GM18517 (cell line): ENCODE results near the gene AVEN.
A peak's percentile ranks its signal among the peaks of the same experiment; 100 is the strongest.
"Not testable (repeated sequence)": the region's sequence is repeated elsewhere in the genome, so short reads cannot be mapped to it uniquely, and the experiment has no call there.

Experiments used
- ATAC-seq: cut with Tn5 transposase; IDR thresholded peaks from one replicate; pipeline ENCODE4 v1.9.1; 2021; ENCODE audit warnings: mild to moderate bottlenecking, moderate library complexity; ENCODE audit not compliant: unreplicated experiment

Gene AVEN

DNA sequence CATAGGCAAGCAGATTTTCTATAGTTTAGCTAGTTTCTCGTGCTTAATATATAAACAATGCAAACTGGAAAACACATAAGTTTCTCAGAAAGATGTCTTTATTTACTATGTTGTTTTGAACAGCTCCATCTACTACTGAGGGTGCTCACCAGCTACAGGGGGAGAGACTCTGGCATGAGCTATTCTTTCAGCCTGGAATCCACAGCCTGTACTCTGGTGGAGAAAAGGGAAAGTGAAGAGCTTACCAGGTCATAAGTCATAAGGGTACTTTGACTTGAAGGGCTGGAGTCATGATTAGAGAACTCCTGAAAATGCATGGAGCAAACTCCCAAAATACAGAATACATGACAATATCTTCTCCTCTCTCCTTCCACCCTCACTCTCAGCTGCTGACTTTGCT lies 4.4 kb upstream of the AVEN start:
- ATAC-seq: no peak

DNA sequence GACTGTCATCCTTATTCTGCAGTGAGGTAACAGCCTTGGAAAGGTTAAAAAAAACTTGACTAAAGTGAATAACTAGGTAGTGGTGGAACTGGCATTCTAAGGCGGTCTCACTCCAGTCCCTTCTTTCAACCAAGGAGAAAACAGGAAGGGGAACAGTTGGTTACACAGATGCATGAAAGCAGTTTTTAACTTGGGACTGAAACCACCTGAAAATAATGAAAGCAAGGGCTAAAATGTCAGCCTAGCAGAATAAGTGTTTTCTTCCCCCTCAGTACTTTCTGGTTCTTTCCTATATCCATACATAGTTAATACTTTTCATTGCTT lies 748 bp upstream of the AVEN start:
- ATAC-seq: peak; percentile 27

- peak; percentile 65 for ATAC-seq
Observed at GRCh38 chr15:34038023-34038870, 757 bp downstream of the AVEN start.

DNA sequence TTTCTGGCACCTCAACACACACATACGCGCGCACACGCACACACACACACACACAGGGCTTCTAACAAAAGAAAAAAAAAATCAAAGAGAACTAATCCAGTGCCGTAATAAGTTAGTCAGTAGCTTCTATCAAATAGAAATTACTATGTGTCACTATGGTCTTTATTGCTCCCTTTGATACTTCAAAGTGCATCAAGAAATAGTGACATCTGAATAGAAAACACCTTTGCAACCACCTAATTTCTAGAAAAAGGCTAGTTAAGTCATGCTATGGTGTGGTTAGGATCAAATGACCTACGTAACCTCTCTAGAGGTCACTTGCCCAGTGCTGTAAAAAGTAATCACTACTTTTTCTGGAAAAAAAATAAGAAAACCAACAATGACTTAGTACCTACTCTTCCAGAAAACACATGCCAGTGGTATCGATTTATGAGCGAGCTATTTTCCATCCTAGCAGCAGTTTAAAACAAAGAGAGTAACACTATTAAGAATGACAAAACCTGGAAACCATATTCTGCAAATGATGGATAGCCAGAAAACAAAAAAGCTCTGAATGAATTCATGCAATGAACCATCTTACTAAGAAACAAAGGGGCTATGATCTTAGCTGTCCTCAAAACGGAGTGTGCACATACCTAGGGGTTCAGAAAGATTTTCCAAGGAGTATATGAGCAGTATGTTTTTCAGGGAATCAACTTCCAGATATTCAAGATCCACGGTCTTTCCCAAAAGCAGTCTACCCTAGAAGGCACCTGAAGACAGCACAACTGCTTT lies 6.8 kb downstream of the AVEN start:
- no peak for ATAC-seq

DNA sequence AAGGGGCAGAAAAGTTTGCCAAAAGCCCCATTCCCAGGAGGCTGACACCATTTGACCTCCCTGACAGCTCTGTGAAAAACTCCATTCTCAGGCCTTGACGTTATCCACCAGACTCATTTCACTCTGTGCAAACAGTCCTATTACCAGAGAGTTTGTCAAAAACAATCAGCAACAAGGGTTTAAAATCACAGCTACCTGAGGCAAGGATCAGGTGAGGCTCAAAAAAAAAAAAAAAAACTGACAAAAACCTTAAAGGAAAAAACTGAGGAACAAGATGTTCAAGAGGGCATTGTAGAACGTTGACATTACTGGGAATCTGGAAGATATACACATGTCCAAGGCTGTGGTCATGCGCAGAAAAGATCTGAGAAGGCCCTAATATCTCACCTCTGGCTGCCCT lies 11.4 kb downstream of the AVEN start:
- no peak for ATAC-seq

DNA sequence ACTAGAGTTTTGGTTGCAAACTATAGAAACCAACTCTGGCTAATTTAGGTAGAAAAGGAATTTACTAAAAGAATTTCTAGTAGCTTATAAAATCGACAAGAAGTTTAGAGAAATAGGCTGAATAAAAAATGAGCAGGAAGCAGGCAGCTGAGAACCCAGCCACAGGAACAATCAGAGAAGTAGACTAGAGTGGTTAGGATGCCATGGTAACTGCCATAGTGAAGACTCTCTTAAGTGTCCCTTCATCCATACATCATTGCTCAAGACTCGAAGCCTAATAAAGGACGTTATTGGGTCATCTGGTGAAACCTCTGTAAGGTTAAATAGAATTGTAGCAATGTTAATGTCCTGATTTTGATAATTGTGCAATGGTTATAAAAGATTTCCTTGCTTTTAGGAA lies 13.8 kb downstream of the AVEN start:
- no peak for ATAC-seq

DNA sequence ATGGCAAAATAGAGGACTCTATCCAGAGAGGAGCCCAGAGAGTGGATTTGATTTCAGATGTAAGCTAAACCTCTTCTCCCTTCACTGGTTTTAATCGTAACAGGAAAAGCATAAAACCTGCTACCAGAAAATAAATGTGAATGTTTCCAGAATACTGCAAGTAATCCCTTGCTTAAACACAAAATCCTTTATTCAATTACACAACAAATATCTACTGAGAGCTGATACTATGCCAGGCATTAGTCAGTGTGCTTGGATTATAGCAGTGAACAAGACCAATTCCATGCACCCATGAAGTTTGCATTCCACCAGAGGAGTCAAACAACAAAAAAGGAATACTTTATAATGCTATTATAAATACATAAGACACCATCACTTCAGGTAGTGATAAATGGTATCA lies 15.1 kb downstream of the AVEN start:
- no peak for ATAC-seq

GRCh38 chr15:34019369-34019990 lies 19.5 kb downstream of the AVEN start:
- ATAC-seq: no peak

DNA sequence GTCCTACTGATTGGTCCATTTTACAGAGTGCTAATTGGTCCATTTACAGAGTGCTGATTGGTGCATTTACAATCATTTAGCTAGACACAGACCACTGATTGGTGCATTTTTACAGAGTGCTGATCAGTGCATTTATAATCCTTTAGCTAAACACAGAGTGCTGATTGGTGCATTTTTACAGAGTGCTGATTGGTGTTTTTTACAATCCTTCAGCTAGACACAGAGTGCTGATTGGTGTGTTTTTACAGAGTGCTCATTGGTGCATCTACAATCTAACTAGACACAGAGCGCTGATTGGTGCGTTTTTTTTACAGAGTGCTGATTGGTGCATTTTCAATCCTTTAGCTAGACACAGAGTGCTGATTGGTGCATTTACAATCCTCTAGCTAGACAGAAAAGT lies 20.3 kb downstream of the AVEN start:
- ATAC-seq: not testable (repeated sequence)

GRCh38 chr15:34018021-34018645 lies 20.9 kb downstream of the AVEN start:
- ATAC-seq: no peak

DNA sequence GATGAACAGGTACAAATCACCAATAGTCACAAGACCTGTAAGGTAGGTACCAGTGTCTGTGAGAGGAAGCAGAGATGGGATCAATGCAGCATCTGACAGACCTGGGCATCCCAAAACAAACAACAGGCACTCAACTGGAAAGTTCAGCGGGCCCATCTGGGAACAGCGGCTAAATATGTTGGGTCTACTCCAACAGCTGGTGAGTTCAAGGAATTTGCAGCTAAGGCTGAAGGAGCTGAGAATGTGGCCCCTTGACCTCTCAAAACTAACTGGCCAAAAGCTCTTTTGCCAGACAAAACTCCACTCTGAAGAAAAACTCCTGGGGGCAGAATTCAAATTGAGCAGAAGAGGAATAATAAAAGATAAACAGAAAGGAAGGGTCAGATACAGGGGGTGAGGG lies 24.4 kb downstream of the AVEN start:
- no peak for ATAC-seq

- no peak for ATAC-seq
Observed at GRCh38 chr15:34013746-34014145, 25.3 kb downstream of the AVEN start.

DNA sequence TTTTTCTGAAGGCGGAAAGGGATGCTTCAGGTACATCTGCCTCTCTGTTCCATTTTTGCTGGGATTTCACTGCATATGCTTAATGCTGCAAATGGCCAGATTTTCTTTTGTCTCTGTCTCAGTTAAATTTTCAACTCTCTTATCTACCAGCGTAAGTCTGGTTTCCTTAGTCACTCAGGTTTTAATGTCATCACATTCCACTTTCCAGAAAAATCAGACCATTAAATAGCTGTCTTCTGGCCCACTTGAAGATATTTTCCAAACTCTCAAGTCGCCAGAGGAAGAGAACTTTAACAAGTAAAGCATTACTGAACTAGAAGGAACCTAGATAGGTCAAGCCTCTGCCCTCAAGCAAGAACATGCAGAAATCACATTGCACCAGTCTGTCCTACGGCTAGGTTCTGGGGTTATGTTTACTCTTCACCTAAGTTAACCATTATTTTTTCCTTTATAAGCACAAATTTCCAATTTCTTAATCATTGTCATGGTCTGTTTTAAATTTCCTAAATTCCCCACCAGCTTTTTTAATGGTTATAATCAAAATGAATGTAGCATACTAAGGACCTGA lies 26.5 kb downstream of the AVEN start:
- no peak for ATAC-seq

- ATAC-seq: no peak
Observed at GRCh38 chr15:34011481-34011880, 27.5 kb downstream of the AVEN start.

GRCh38 chr15:34010921-34011320 lies 28.1 kb downstream of the AVEN start:
- no peak for ATAC-seq

DNA sequence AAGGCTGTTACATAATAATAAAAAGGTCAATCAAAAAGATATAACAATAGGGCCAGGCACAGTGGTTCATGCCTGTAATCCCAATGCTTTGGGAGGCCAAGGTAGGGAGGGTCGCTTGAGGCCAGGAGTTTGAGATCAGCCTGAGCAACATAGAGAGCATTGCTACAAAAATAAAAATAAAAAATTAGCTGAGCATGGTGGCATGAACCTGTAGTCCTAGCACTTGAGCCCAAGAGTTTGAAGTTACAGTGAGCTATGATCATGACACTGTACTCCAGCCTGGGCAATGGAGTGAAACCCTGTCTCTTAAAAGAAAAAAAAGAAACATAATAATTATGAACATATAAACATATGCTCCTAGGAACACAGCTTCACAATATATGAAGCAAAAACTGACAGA lies 29.3 kb downstream of the AVEN start:
- ATAC-seq: no peak

- ATAC-seq: no peak
Observed at GRCh38 chr15:34006381-34006780, 32.6 kb downstream of the AVEN start.

DNA sequence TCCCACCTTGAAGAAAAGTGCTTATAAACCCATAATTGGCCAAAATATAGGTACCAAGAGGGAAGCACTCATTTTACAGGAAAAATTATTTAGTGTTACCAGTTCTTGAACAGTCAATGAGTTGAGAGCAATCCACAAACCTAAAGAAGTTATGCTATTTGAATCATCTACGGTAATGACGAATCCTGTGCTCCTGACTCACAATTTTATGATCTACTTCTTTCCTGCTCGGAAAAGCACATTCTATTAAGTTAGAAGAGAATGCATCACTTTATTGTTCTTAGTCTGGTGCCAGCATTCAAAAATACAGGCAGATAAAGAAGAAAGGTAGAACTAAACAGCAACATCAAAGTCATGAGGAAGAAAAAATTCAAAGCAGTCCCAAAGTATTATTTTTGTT lies 37.5 kb downstream of the AVEN start:
- ATAC-seq: no peak

GRCh38 chr15:33995666-33996065 lies 43.3 kb downstream of the AVEN start:
- not testable (repeated sequence) for ATAC-seq

GRCh38 chr15:33994005-33994615 lies 44.9 kb downstream of the AVEN start:
- no peak for ATAC-seq

GRCh38 chr15:33988384-33988783 lies 50.6 kb downstream of the AVEN start:
- no peak for ATAC-seq
